Naive thymus-derived CD4-positive, alpha-beta T cell (primary cell): ENCODE data around the gene LLGL2. TPM values are rescaled to one million over a fixed set of nuclear protein-coding genes. Genes with fewer than 3 reads are reported as not detected.

Experiments used
- ATAC-seq: fragments of 150-1000 bp; cut with Tn5 transposase; 2 replicates; pipeline ENCODE4 v1.10.0; 2021; ENCODE audit warnings: mild to moderate bottlenecking, moderate library complexity
- CTCF ChIA-PET: fragments of 350-600 bp; sonication (Branson Sonifier 250); formaldehyde crosslinking; loops from one replicate; lab custom pipeline; 2021; ENCODE audit warnings: antibody characterized with exemption; lab: Charles Lee
- POLR2A ChIA-PET: fragments of 350-600 bp; sonication (Branson Sonifier 250); formaldehyde crosslinking; loops from one replicate; lab custom pipeline; 2021; ENCODE audit warnings: antibody characterized with exemption, inconsistent platforms; lab: Charles Lee
- DNase-seq, 9 donors: peaks; one replicate each; pipeline versions ENCODE4 v3.0.0 to v3.0.0-alpha.2; 2020 to 2022; ENCODE audit warnings: mixed read lengths in 1 of 9
- H3K27ac ChIP-seq: one replicate; pipeline ENCODE4 v1.7.0; 2013; ENCODE audit warnings: mild to moderate bottlenecking, low read depth, low read length, moderate library complexity
- H3K27me3 ChIP-seq, 2 donors: one replicate each; pipeline ENCODE4 v1.7.0; 2013; ENCODE audit warnings: low read length in 2 of 2, mild to moderate bottlenecking in 2 of 2, moderate library complexity in 2 of 2; ENCODE audit not compliant: control insufficient read depth in 2 of 2, insufficient read depth in 2 of 2
- H3K36me3 ChIP-seq, 3 experiments: 1 replicate in 2 of 3; 2 replicates in 1 of 3; pipeline ENCODE4 v1.7.0; 2013; ENCODE audit warnings: low read length in 3 of 3, mild to moderate bottlenecking in 3 of 3, moderate library complexity in 1 of 3; ENCODE audit not compliant: insufficient read depth in 3 of 3, control insufficient read depth in 2 of 3
- H3K4me1 ChIP-seq, 2 donors: one replicate each; pipeline ENCODE4 v1.7.0; 2013; ENCODE audit warnings: low read length in 2 of 2, mild to moderate bottlenecking in 2 of 2, moderate library complexity in 1 of 2; ENCODE audit not compliant: control insufficient read depth in 2 of 2, insufficient read depth in 2 of 2
- H3K4me3 ChIP-seq: 2 replicates; pipeline ENCODE4 v1.7.0; 2013; ENCODE audit warnings: mild to moderate bottlenecking, low read length
- H3K9me3 ChIP-seq, 3 experiments: 1 replicate in 2 of 3; 2 replicates in 1 of 3; pipeline ENCODE4 v1.7.0; 2013; ENCODE audit warnings: low read length in 3 of 3; ENCODE audit not compliant: control insufficient read depth in 2 of 3
- H3K27ac Mint-ChIP-seq, 9 donors: one replicate each; pipeline ENCODE4 v1.8.0; 2020 to 2022; ENCODE audit warnings: mixed read lengths in 9 of 9, mild to moderate bottlenecking in 8 of 9, moderate library complexity in 5 of 9, inconsistent platforms in 2 of 9
- H3K27me3 Mint-ChIP-seq, 5 donors: one replicate each; pipeline ENCODE4 v1.8.0; 2021 to 2022; ENCODE audit warnings: mixed read lengths in 5 of 5, mild to moderate bottlenecking in 1 of 5
- H3K36me3 Mint-ChIP-seq, 5 donors: one replicate each; pipeline ENCODE4 v1.8.0; 2020 to 2022; ENCODE audit warnings: mixed read lengths in 5 of 5, mild to moderate bottlenecking in 3 of 5, inconsistent platforms in 1 of 5
- H3K4me1 Mint-ChIP-seq, 7 donors: one replicate each; pipeline ENCODE4 v1.8.0; 2020 to 2022; ENCODE audit warnings: mixed read lengths in 7 of 7, mild to moderate bottlenecking in 3 of 7, inconsistent platforms in 1 of 7
- H3K4me3 Mint-ChIP-seq, 10 donors: one replicate each; pipeline ENCODE4 v1.8.0; 2020 to 2022; ENCODE audit warnings: mild to moderate bottlenecking in 10 of 10, mixed read lengths in 10 of 10, moderate library complexity in 6 of 10, inconsistent platforms in 2 of 10
- H3K9me3 Mint-ChIP-seq, 11 donors: one replicate each; pipeline ENCODE4 v1.8.0; 2020 to 2022; ENCODE audit warnings: mixed read lengths in 11 of 11, mild to moderate bottlenecking in 4 of 11, inconsistent platforms in 1 of 11, moderate library complexity in 1 of 11
- intact Hi-C, 2 donors: fragments of 100-400 bp; cut with micrococcal nuclease; formaldehyde crosslinking; loops; one replicate each; pipeline ENCODE4 v1.15.1; 2023
- polyA plus RNA-seq, 2 donors: library from polyadenylated mRNA; unstranded; fragments of 300-500 nt; fragmentation: Illumina TruSeq; gene quantifications; one replicate each; pipeline ENCODE4 v1.2.3, GENCODE V29; 2021
- total RNA-seq, 6 experiments: library from RNA in 5 of 6; stranded (reverse) in 5 of 6; gene quantifications; 1 replicate in 5 of 6; 2 replicates in 1 of 6; pipeline ENCODE4 v1.2.3 and lab custom pipeline; 2021 to 2026

LLGL2 gene
- total and polyA plus RNA-seq, 7 experiments from 2014 or later, result 9.2 to 55.7 (median 26.5) TPM

- ChIA-PET CTCF (no interaction called here), POLR2A (no interaction called here)
- no peak overlapping the region for H3K27ac ChIP-seq
- no peaks in the 10 kb centered on the region for H3K4me1 ChIP-seq
- ATAC-seq, result no peak
- intact Hi-C loops, result no loop called here
- DNase-seq, result no peak
- no peaks in the 10 kb centered on the region for H3K27me3 ChIP-seq
- H3K9me3 Mint-ChIP-seq, result no peaks in the 10 kb centered on the region
- H3K4me3 ChIP-seq, result no peak overlapping the region
- H3K4me1 Mint-ChIP-seq, result peaks cover 0 to 2% (median 0%) of the 10 kb centered on the region in 7 donors
- H3K9me3 ChIP-seq, result no peaks in the 10 kb centered on the region
- H3K27me3 Mint-ChIP-seq, result no peaks in the 10 kb centered on the region
- no peak overlapping the region for H3K4me3 Mint-ChIP-seq
- peaks cover 0 to 5% (median 0%) of the 10 kb centered on the region in 5 donors for H3K36me3 Mint-ChIP-seq
- peaks cover 0 to 64% (median 0%) of the 10 kb centered on the region in 3 experiments for H3K36me3 ChIP-seq
- H3K27ac Mint-ChIP-seq, result no peak overlapping the region
These were observed 89.8 kb downstream of the LLGL2 start for GRCh38 chr17:75615301-75615700.

GRCh38 chr17:75616521-75617122, 91.1 kb downstream of the LLGL2 start:
- H3K4me3 ChIP-seq, result no peak overlapping the region
- H3K9me3 ChIP-seq, result no peaks in the 10 kb centered on the region
- H3K27ac ChIP-seq, result no peak overlapping the region
- peaks cover 0 to 70% (median 0%) of the 10 kb centered on the region in 3 experiments for H3K36me3 ChIP-seq
- peaks cover 0 to 5% (median 0%) of the 10 kb centered on the region in 5 donors for H3K36me3 Mint-ChIP-seq
- no peak for DNase-seq
- ChIA-PET CTCF (interaction anchor here (0.9 to 1.5 kb wide), 2 partner anchors 17 to 57 kb away, joined by 3 to 6 read pairs; partner anchors contain the start of gene SMIM5), POLR2A (no interaction called here)
- no peaks in the 10 kb centered on the region for H3K27me3 ChIP-seq
- no peaks in the 10 kb centered on the region for H3K4me1 ChIP-seq
- H3K4me3 Mint-ChIP-seq, result no peak overlapping the region
- no peaks in the 10 kb centered on the region for H3K9me3 Mint-ChIP-seq
- H3K27me3 Mint-ChIP-seq, result no peaks in the 10 kb centered on the region
- H3K4me1 Mint-ChIP-seq, result peaks cover 0 to 2% (median 0%) of the 10 kb centered on the region in 7 donors
- intact Hi-C loops, result no loop called here
- ATAC-seq, result no peak
- no peak overlapping the region for H3K27ac Mint-ChIP-seq

- Mint-ChIP-seq H3K27ac (no peak overlapping the region), H3K4me3 (no peak overlapping the region), H3K9me3 (no peaks in the 10 kb centered on the region), H3K4me1 (peaks cover 0 to 2% (median 0%) of the 10 kb centered on the region in 7 donors), H3K27me3 (no peaks in the 10 kb centered on the region), H3K36me3 (peaks cover 0 to 5% (median 0%) of the 10 kb centered on the region in 5 donors)
- no peaks in the 10 kb centered on the region for H3K27me3 ChIP-seq
- H3K9me3 ChIP-seq, result no peaks in the 10 kb centered on the region
- POLR2A ChIA-PET, result no interaction called here
- DNase-seq (no peak), ATAC-seq (no peak)
- intact Hi-C loops, result no loop called here
- CTCF ChIA-PET, result interaction anchor here (0.6 to 1.5 kb wide), 3 partner anchors 16 to 189 kb away, joined by 3 to 6 read pairs (median 3); partner anchors contain the start of gene SMIM5
- peaks cover 0 to 70% (median 0%) of the 10 kb centered on the region in 3 experiments for H3K36me3 ChIP-seq
- no peaks in the 10 kb centered on the region for H3K4me1 ChIP-seq
- no peak overlapping the region for H3K4me3 ChIP-seq
- no peak overlapping the region for H3K27ac ChIP-seq
These were observed 91.7 kb downstream of the LLGL2 start for GRCh38 chr17:75617218-75617617.

GRCh38 chr17:75617675-75618074, 92.2 kb downstream of the LLGL2 start:
- DNase-seq (no peak), ATAC-seq (no peak)
- Histone ChIP-seq H3K27ac (no peak overlapping the region), H3K4me3 (no peak overlapping the region), H3K27me3 (no peaks in the 10 kb centered on the region), H3K4me1 (no peaks in the 10 kb centered on the region), H3K9me3 (no peaks in the 10 kb centered on the region), H3K36me3 (peaks cover 0 to 71% (median 0%) of the 10 kb centered on the region in 3 experiments)
- Mint-ChIP-seq H3K27me3 (no peaks in the 10 kb centered on the region), H3K9me3 (no peaks in the 10 kb centered on the region), H3K36me3 (peaks cover 0 to 5% (median 0%) of the 10 kb centered on the region in 5 donors), H3K27ac (no peak overlapping the region), H3K4me1 (peaks cover 0 to 3% (median 0%) of the 10 kb centered on the region in 7 donors), H3K4me3 (no peak overlapping the region)
- intact Hi-C loops, result no loop called here
- POLR2A ChIA-PET, result no interaction called here
- CTCF ChIA-PET, result interaction anchor here (0.6 to 0.9 kb wide), 2 partner anchors 56 to 189 kb away, joined by 3 read pairs; no protein-coding TSS in a partner anchor

GRCh38 chr17:75619506-75620431, 94.3 kb downstream of the LLGL2 start:
- Histone ChIP-seq H3K4me3 (no peak overlapping the region), H3K36me3 (peaks cover 0 to 63% (median 0%) of the 10 kb centered on the region in 3 experiments), H3K27ac (no peak overlapping the region), H3K9me3 (no peaks in the 10 kb centered on the region), H3K27me3 (no peaks in the 10 kb centered on the region), H3K4me1 (no peaks in the 10 kb centered on the region)
- H3K27ac Mint-ChIP-seq, result peak overlapping the region in 1 of 9 donors; percentile 51
- no peak overlapping the region for H3K4me3 Mint-ChIP-seq
- CTCF ChIA-PET, result interaction anchor here (0.6 to 1.6 kb wide), 3 partner anchors 118 to 1459 kb away, joined by 3 to 4 read pairs (median 3); no protein-coding TSS in a partner anchor
- H3K4me1 Mint-ChIP-seq, result peaks cover 0 to 5% (median 0%) of the 10 kb centered on the region in 7 donors
- ATAC-seq (peak; percentile 17), DNase-seq (peak in 1 of 9 donors; percentile 10)
- H3K27me3 Mint-ChIP-seq, result no peaks in the 10 kb centered on the region
- POLR2A ChIA-PET, result interaction anchor here (0.7 kb wide), 1 partner anchor 330 kb away, joined by 3 read pairs; no protein-coding TSS in a partner anchor
- intact Hi-C loops, result no loop called here
- peaks cover 0 to 5% (median 0%) of the 10 kb centered on the region in 5 donors for H3K36me3 Mint-ChIP-seq
- H3K9me3 Mint-ChIP-seq, result no peaks in the 10 kb centered on the region

GRCh38 chr17:75621489-75621888, 96.0 kb downstream of the LLGL2 start:
- Mint-ChIP-seq H3K4me3 (no peak overlapping the region), H3K4me1 (peaks cover 0 to 5% (median 0%) of the 10 kb centered on the region in 7 donors), H3K27me3 (no peaks in the 10 kb centered on the region), H3K9me3 (no peaks in the 10 kb centered on the region), H3K27ac (no peak overlapping the region), H3K36me3 (peaks cover 0 to 5% (median 0%) of the 10 kb centered on the region in 5 donors)
- DNase-seq (no peak), ATAC-seq (no peak)
- Histone ChIP-seq H3K27ac (no peak overlapping the region), H3K27me3 (no peaks in the 10 kb centered on the region), H3K36me3 (peaks cover 0 to 63% (median 0%) of the 10 kb centered on the region in 3 experiments), H3K9me3 (no peaks in the 10 kb centered on the region), H3K4me3 (no peak overlapping the region), H3K4me1 (no peaks in the 10 kb centered on the region)
- CTCF ChIA-PET, result interaction anchor here (1.9 kb wide), 1 partner anchor 12 kb away, joined by 5 read pairs; the partner anchor contains the start of gene SMIM5
- POLR2A ChIA-PET, result no interaction called here
- intact Hi-C loops, result no loop called here
